ENCODE data around the gene ARPC1A.
"Not testable (repeated sequence)": the region's sequence is repeated elsewhere in the genome, so short reads cannot be mapped to it uniquely, and the experiment has no call there.

Gene ARPC1A

DNA sequence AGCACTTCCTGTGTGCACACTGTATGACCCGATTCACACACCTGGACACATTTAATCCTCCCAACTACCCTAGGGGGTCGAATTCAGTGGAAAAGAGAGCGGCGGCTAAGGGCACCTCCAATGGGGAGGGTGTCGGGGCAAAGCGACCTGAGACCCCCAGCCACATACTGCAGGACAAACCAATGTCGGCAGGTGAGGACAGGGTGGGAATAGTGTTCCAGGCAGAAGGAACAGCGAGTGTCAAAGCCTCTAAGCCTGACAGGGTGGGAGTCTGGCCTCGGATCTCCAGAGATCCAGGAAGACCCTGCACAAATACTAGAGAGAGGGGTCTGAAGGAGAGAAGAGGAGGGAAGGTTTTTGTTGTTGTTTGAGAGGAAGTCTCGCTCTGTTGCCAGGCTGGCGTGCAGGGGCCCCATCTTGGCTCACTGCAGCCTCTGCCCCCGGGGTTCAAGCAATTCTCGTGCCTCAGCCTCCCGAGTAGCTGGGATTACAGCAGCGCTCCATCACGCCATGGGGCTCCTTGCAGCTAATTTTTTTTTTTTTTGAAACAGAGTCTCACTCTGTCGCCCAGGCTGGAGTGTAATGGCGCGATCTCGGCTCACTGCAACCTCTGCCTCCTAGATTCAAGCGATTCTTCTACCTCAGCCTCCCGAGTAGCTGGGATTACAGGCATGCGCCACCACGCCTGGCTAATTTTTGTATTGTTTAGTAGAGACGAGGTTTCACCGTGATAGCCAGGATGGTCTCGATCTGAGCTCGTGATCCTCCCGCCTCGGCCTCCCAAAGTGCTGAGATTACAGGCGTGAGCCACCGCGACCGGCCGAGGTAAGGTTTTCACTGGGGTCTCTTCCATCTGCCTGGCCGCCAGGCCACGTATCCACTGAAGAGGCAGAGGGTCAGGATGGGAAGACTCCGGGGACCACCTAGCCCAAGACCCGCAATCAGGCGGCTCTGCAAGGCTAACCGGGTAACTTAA lies 47.7 kb downstream of the ARPC1A start:
- no peak for TF ChIP-seq PAX5 (IDR thresholded peaks at IDR 0.05; ENCODE audit: insufficient read depth, low read length, severe bottlenecking)
- TF ChIP-seq POLR2A (IDR thresholded peaks at IDR 0.05; ENCODE audit: low read depth, low read length): no peak
- TF ChIP-seq TAF1 (IDR thresholded peaks at IDR 0.05; ENCODE audit: low read depth, low read length): no peak
- no peak for TF ChIP-seq POU2F2 (IDR thresholded peaks at IDR 0.05; ENCODE audit: low read depth, low read length)
- TF ChIP-seq POLR2AphosphoS5 (IDR thresholded peaks at IDR 0.05; ENCODE audit: low read depth, low read length): no peak
- no peak for TF ChIP-seq SPI1 (IDR thresholded peaks at IDR 0.05; ENCODE audit: low read depth, low read length)
- FAIRE-seq: no peak
- DNase-seq (ENCODE audit: insufficient read length, low spot score): no peak

DNA sequence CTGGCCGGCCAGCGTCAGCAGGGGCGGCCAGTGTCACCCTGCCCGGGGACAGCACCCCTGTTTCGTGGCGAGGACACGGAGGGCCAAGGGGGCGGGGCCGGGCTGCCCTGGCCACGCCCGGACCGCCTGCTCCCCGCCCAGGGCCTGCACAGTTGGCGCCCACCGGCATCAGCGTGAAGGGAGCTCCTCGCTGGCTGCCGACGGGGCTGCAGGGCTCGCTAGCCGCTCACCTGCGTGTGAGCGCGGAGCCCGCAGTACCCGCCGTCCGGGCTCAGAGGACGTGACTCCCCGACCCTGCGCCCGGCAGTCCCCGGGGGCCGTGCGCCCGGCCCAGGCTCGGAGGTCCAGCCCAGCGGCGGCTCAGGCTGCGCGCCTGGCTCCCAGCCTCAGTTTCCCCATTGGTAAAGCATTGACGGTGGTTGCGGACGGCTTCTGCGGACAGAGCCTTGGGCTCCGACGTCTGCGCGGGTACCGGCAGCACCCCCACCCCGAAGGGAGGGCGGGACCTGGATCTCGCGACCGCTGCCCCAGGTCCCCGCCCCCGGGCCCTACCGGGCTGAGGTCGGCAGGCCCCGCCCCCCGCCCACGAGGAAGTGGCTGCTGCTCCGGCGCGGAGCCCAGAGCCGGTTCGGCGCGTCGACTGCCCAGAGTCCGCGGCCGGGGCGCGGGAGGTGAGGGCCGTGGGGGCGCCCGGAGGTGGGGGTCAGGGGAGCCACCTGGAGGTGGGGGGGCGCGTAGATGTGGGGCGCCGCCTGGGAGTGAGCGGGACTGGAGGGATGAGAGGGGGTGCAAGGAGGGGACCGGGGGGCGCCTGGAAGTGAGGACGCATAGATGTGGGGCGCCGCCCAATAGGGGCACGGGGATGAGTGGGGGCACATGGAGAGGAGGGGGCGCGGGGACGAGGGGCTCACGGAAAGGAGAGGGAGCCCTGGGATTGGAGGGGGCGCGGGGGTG lies 48.7 kb downstream of the ARPC1A start, which contains the start of gene ARPC1B:
TSS of gene ARPC1B (plus strand) at position 620 of the 954 bp plus-strand sequence. CDS start 10,985 bp downstream, outside the sequence.
- TF ChIP-seq PAX5 (IDR thresholded peaks at IDR 0.05; ENCODE audit: insufficient read depth, low read length, severe bottlenecking): peak; percentile 22
- TF ChIP-seq POLR2AphosphoS5 (IDR thresholded peaks at IDR 0.05; ENCODE audit: low read depth, low read length): peak; percentile 29; the same call in 1 of the 2 replicates
- peak; percentile 69 for TF ChIP-seq TAF1 (IDR thresholded peaks at IDR 0.05; ENCODE audit: low read depth, low read length)
- TF ChIP-seq SPI1 (IDR thresholded peaks at IDR 0.05; ENCODE audit: low read depth, low read length): 0 out of 2 replicates have a peak, but pooled peaks have one; percentile 3
- 0 out of 2 replicates have a peak, but pooled peaks have one; percentile 3 for TF ChIP-seq POLR2A (IDR thresholded peaks at IDR 0.05; ENCODE audit: low read depth, low read length)
- TF ChIP-seq POU2F2 (IDR thresholded peaks at IDR 0.05; ENCODE audit: low read depth, low read length): no peak
- FAIRE-seq: peak; percentile 77
- DNase-seq (ENCODE audit: insufficient read length, low spot score): peak; percentile 97

- peak; percentile 31; the same call in 1 of the 2 replicates for TF ChIP-seq SPI1 (IDR thresholded peaks at IDR 0.05; ENCODE audit: low read depth, low read length)
- TF ChIP-seq TAF1 (IDR thresholded peaks at IDR 0.05; ENCODE audit: low read depth, low read length): no peak
- peak; percentile 32; the same call in 1 of the 2 replicates for TF ChIP-seq POLR2AphosphoS5 (IDR thresholded peaks at IDR 0.05; ENCODE audit: low read depth, low read length)
- TF ChIP-seq PAX5 (IDR thresholded peaks at IDR 0.05; ENCODE audit: insufficient read depth, low read length, severe bottlenecking): peak; percentile 1
- TF ChIP-seq POLR2A (IDR thresholded peaks at IDR 0.05; ENCODE audit: low read depth, low read length): peak; percentile 17; the same call in 1 of the 2 replicates
- FAIRE-seq (peak; percentile 52), DNase-seq (ENCODE audit: insufficient read length, low spot score) (peak; percentile 69)
These were observed 49.5 kb downstream of the ARPC1A start for GRCh38 chr7:99375070-99375807.

DNA sequence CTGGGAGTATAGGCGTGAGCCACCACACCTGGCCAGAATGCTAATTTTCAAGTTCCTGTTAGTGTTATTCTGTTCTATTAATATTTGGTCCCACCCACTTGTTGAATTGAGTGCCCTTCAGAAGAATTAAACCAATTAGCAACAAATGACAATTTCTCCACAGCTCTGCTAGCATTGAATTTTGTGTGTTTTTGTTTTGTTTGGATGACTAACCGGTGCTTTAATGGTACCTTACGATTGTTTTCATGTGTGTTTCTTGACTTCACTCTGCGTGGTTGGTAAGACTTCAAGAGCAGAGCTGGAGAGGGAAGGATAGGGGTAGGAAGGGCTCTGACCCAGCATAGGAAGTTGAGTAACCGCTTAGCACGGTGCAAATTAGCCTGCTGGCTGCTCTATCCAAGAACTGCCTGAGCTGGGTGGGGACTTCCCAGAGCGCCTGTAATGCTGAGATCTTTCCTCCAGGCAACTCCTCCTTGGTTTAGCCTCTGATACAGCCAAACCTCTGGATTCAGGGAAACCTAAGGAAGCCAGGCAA lies 53.4 kb downstream of the ARPC1A start:
- peak; percentile 86 for FAIRE-seq
- no peak for DNase-seq (ENCODE audit: insufficient read length, low spot score)
- peak; percentile 52; the same call in 1 of the 2 replicates for TF ChIP-seq POLR2A (IDR thresholded peaks at IDR 0.05; ENCODE audit: low read depth, low read length)
- no peak for TF ChIP-seq POU2F2 (IDR thresholded peaks at IDR 0.05; ENCODE audit: low read depth, low read length)
- TF ChIP-seq POLR2AphosphoS5 (IDR thresholded peaks at IDR 0.05; ENCODE audit: low read depth, low read length): no peak

DNA sequence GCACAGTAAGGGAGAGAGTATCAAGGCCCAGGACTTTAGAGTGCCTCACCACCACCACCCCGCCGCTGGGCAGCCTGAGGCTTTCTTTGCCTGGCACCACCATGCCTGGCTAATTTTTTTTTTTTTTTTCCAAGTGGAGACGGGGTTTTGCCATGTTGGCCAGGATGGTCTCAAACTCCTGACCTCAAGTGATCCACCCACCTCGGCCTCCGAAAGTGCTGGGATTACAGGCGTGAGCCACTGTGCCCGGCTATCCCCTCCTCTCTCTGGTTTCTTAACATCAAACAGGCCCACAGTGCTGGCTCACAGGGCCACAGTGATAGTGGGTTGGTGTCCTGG lies 54.0 kb downstream of the ARPC1A start:
- not testable (repeated sequence) for DNase-seq (ENCODE audit: insufficient read length, low spot score)
- peak; percentile 48 for FAIRE-seq

DNA sequence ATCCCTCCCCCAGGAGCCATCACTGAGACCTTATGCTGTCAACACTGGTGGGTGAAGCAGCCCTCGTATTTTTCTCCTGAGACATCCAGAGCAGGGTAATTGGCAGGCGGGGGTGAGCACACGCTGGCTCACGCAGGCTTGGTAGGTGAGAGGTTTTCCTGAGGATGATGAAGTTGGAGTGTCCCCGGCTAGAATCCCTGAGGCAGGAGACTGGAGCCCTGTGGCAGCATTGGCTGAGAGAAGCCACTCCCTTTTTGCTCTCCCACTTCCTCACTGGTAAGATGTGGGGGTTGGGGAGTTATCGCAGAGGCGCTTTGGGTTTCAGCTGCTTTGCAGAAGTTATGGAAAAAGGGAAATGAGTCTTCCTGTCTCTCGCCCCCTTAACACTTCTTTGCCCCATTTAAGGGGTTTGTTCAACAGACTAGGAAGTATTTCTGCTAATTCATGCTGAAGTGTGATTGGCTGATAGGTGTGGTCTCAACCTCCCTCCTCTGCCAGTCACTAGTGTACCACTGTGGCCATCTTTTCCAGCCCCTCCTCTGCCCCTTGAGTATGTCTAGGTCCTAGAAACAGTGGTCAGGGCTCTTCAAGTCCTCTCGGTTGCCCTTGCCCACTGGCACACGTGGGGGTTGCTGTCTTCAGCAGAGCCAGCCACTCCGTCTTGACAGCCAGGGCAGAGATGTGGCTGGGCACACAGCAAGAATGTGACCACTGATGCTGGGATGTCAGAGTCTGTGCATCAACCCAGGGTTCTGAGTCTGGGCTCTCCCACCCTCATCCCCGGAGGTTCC lies 54.5 kb downstream of the ARPC1A start:
- TF ChIP-seq SPI1 (IDR thresholded peaks at IDR 0.05; ENCODE audit: low read depth, low read length): peak; percentile 96
- peak; percentile 53; the same call in 1 of the 2 replicates for TF ChIP-seq POLR2AphosphoS5 (IDR thresholded peaks at IDR 0.05; ENCODE audit: low read depth, low read length)
- peak; percentile 47; the same call in 1 of the 2 replicates for TF ChIP-seq TAF1 (IDR thresholded peaks at IDR 0.05; ENCODE audit: low read depth, low read length)
- TF ChIP-seq PAX5 (IDR thresholded peaks at IDR 0.05; ENCODE audit: insufficient read depth, low read length, severe bottlenecking): no peak
- peak; percentile 5; the same call in 1 of the 2 replicates for TF ChIP-seq POLR2A (IDR thresholded peaks at IDR 0.05; ENCODE audit: low read depth, low read length)
- peak; percentile 23; the same call in 1 of the 2 replicates for TF ChIP-seq POU2F2 (IDR thresholded peaks at IDR 0.05; ENCODE audit: low read depth, low read length)
- DNase-seq (ENCODE audit: insufficient read length, low spot score) (peak; percentile 37), FAIRE-seq (peak; percentile 98)

DNA sequence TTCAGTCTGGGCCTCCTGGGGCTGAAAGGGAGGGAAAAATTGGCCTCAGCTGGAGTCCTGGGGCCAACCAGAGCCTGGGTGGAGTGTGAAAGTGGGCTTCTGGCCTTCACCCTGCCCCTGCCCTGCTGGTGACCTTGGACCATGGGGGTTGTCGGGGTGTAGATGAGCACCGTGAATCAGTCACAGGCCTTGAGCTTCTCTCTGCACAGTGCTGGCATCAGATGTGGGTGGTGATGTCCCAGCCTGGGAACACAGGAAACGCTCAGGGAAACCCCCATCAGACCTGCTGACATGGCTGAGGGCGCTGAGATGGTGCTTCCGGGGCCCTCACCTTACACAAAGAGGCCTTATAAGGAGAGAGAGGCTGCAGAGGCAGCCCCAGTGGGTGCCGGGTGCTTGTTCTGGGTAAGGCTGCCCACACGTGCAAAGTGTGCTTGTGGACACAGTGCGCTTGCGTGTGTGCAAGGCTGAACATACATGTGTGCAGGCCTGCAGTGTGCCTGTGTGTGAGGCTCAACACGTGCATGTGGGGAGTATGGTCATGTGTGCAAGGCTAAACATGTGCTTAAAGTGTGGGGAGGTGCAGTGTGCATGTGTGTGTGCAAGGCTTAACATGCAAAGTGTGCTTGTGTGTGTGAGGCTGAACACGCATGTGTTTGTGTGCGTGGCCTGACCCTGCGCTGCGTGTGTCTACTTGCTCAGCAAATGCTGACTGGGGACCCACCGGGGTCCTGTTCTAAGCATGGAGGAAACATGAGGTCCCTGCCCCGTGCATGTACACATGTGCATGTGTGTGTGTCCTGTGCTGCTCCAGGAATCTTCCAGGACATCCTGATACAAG lies 55.3 kb downstream of the ARPC1A start:
- FAIRE-seq: peak; percentile 98
- TF ChIP-seq PAX5 (IDR thresholded peaks at IDR 0.05; ENCODE audit: insufficient read depth, low read length, severe bottlenecking) (no peak), TAF1 (IDR thresholded peaks at IDR 0.05; ENCODE audit: low read depth, low read length) (peak; percentile 74), POLR2A (IDR thresholded peaks at IDR 0.05; ENCODE audit: low read depth, low read length) (peak; percentile 78), POLR2AphosphoS5 (IDR thresholded peaks at IDR 0.05; ENCODE audit: low read depth, low read length) (peak; percentile 89)
- DNase-seq (ENCODE audit: insufficient read length, low spot score): peak; percentile 76

Data from GM12891 (cell line).